ENCODE measurements around the gene BTNL9. TPM values are rescaled to one million over a fixed set of nuclear protein-coding genes. Genes with fewer than 3 reads are reported as not detected.

Gene BTNL9
- total RNA-seq, 4 donors from 2014 or later = 24.9 to 54.9 (median 47.5) TPM

GRCh38 chr5:181053488-181054121 lies 13.5 kb downstream of the BTNL9 start:
- Histone ChIP-seq H3K4me1 (peaks cover 0 to 25% (median 16%) of the 10 kb centered on the region in 4 donors), H3K27me3 (peaks cover 0 to 92% of the 10 kb centered on the region in 2 donors), H3K27ac (no peak overlapping the region), H3K9me3 (no peaks in the 10 kb centered on the region), H3K36me3 (no peaks in the 10 kb centered on the region), H3K4me3 (peak overlapping the region; percentile 4 to 57 (median 36))
- DNase-seq (ENCODE audit: low spot score in 2 of 2) = no peak
- TF ChIP-seq POLR2A (IDR thresholded peaks at IDR 0.05) (no peak), EP300 (IDR thresholded peaks at IDR 0.05) (no peak), CTCF (IDR thresholded peaks at IDR 0.05) (no peak)
- WGBS, 2 donors = 2% methylated on average over 44 to 45 of the region's 45 CpGs

GRCh38 chr5:181054138-181054537 lies 14.1 kb downstream of the BTNL9 start:
- no peak for TF ChIP-seq POLR2A (IDR thresholded peaks at IDR 0.05)
- TF ChIP-seq CTCF (IDR thresholded peaks at IDR 0.05) = no peak
- TF ChIP-seq EP300 (IDR thresholded peaks at IDR 0.05) = no peak
- Histone ChIP-seq H3K4me3 (peak overlapping the region in 1 of 4 donors; percentile 57), H3K27ac (no peak overlapping the region), H3K4me1 (peaks cover 0 to 27% (median 16%) of the 10 kb centered on the region in 4 donors), H3K27me3 (peaks cover 0 to 96% of the 10 kb centered on the region in 2 donors), H3K36me3 (no peaks in the 10 kb centered on the region), H3K9me3 (no peaks in the 10 kb centered on the region)
- WGBS, 2 donors = 18 to 20% methylated on average over 7 of the region's 7 CpGs
- DNase-seq (ENCODE audit: low spot score in 2 of 2) = no peak

- H3K36me3 ChIP-seq = no peaks in the 10 kb centered on the region
- H3K27ac ChIP-seq = no peak overlapping the region
- no peak overlapping the region for H3K4me3 ChIP-seq
- no peak for DNase-seq (ENCODE audit: low spot score in 2 of 2)
- peaks cover 0 to 95% of the 10 kb centered on the region in 2 donors for H3K27me3 ChIP-seq
- H3K4me1 ChIP-seq = peaks cover 0 to 33% (median 16%) of the 10 kb centered on the region in 4 donors
- TF ChIP-seq CTCF (IDR thresholded peaks at IDR 0.05) = no peak
- no peak for TF ChIP-seq EP300 (IDR thresholded peaks at IDR 0.05)
- no peak for TF ChIP-seq POLR2A (IDR thresholded peaks at IDR 0.05)
- 17 to 37% methylated on average over 7 of the region's 7 CpGs for WGBS, 2 donors
- no peaks in the 10 kb centered on the region for H3K9me3 ChIP-seq
Observed at GRCh38 chr5:181054871-181055459, 14.9 kb downstream of the BTNL9 start.

- Histone ChIP-seq H3K27me3 (peaks cover 0 to 94% of the 10 kb centered on the region in 2 donors), H3K4me3 (no peak overlapping the region), H3K9me3 (no peaks in the 10 kb centered on the region), H3K4me1 (peaks cover 0 to 33% (median 16%) of the 10 kb centered on the region in 4 donors), H3K27ac (no peak overlapping the region), H3K36me3 (no peaks in the 10 kb centered on the region)
- WGBS, 2 donors = 72 to 87% methylated on average over 8 of the region's 8 CpGs
- DNase-seq (ENCODE audit: low spot score in 2 of 2) = no peak
- TF ChIP-seq POLR2A (IDR thresholded peaks at IDR 0.05) (no peak), EP300 (IDR thresholded peaks at IDR 0.05) (no peak), CTCF (IDR thresholded peaks at IDR 0.05) (no peak)
Observed at GRCh38 chr5:181056431-181056830, 16.4 kb downstream of the BTNL9 start.

- Histone ChIP-seq H3K9me3 (no peaks in the 10 kb centered on the region), H3K27ac (no peak overlapping the region), H3K27me3 (peaks cover 0 to 83% of the 10 kb centered on the region in 2 donors), H3K4me1 (peaks cover 0 to 17% (median 6%) of the 10 kb centered on the region in 4 donors), H3K36me3 (no peaks in the 10 kb centered on the region), H3K4me3 (no peak overlapping the region)
- no peak for DNase-seq (ENCODE audit: low spot score in 2 of 2)
- WGBS, 2 donors = 63 to 74% methylated on average over 9 of the region's 9 CpGs
- TF ChIP-seq EP300 (IDR thresholded peaks at IDR 0.05) (no peak), POLR2A (IDR thresholded peaks at IDR 0.05) (no peak), CTCF (IDR thresholded peaks at IDR 0.05) (no peak)
Observed at GRCh38 chr5:181058321-181058720, 18.3 kb downstream of the BTNL9 start.
